ENCODE results near the gene ARL8B.
A peak's percentile ranks its signal among the peaks of the same experiment; 100 is the strongest.

ARL8B gene

GRCh38 chr3:5187156-5187919, 65.2 kb downstream of the ARL8B start, which contains the start of gene EDEM1:
TSS of gene EDEM1 (plus strand) at chr3:5187707. CDS start at chr3:5187806, 99 bp downstream.
- DNase-seq (ENCODE audit: low read depth): peak; percentile 93

DNA sequence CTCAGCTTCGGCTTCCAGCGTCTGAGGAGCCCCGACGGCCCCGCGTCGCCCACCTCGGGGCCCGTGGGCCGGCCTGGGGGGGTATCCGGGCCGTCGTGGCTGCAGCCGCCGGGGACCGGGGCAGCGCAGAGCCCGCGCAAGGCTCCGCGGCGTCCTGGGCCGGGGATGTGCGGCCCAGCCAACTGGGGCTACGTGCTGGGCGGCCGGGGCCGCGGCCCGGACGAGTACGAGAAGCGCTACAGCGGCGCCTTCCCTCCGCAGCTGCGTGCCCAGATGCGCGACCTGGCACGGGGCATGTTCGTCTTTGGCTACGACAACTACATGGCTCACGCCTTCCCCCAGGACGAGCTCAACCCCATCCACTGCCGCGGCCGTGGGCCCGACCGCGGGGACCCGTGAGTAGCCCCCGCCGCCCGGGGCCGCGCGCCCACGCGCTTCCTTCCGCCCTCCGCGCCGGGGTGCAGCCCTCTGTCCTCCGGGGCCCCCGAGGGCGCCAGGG, 65.9 kb downstream of the ARL8B start:
- DNase-seq (ENCODE audit: low read depth): no peak

GRCh38 chr3:5188419-5189221, 66.5 kb downstream of the ARL8B start:
- DNase-seq (ENCODE audit: low read depth): no peak

DNA sequence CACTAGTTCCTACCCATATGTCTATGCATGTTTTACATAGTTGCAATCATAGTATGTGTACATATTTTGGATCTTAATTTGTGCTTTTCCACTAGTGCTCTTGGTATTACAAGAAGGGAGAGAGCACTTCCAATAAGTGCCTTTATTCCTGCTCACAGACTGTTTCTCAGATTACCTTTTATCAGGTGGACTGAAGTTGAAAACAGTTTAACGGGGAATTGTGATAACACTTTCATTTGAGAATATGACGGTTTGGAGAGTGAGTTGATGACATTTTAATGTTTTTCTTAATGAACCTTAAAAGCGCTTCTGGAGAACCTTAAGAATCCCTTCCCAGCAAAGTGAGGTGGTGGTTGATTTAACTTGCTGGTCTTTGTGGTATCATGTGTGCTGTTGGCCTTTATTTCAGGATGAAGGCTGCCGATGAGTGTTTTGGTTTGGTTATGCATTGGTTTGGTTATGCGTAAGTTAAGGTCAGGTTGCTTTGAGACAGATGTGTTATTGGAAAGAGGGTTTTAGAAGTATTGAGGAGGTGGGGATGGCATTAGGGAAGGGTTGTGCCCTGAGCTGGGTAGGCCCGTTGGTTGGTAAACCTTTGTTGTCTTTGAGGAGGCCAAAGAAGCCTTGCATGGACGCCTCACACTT, 68.2 kb downstream of the ARL8B start:
- DNase-seq (ENCODE audit: low read depth): no peak

DNA sequence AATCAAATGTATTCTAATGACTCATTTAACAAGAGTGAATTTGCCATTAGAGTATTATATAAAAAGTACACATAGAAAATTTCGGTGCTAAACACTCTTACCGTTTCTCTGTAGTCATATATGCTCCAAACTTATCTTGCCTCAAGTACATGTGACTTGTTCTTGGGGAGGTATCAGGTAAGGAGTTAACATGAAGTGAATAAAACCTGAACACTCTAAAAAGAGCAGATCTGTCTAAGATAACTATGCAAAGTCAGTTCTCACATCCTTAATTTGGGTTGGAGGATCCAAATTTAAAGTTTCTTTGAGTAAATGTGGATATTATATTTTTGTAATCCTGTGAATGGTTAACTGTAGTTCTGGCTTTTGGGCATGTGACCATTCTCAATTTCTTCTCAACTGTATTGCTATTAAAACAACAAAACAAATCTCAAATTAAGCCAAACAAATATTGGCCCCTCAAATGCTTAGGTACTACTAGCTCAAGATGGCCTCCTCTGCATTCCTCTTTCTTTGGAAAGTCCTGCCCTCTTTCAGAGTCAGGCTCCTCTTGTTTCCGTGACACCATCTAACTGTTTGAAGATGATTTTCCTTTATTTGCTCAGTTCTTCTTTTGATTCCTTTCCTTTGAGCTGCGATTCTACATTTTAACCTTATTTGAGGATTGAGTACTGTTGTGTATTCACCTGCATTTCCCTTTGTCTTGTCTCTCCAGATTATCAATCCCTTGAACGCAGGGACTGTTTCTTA, 69.6 kb downstream of the ARL8B start:
- no peak for DNase-seq (ENCODE audit: low read depth)

GRCh38 chr3:5192571-5193365, 70.7 kb downstream of the ARL8B start:
- no peak for DNase-seq (ENCODE audit: low read depth)

- DNase-seq (ENCODE audit: low read depth): no peak
Measured at GRCh38 chr3:5194341-5194740, 72.2 kb downstream of the ARL8B start.

- no peak for DNase-seq (ENCODE audit: low read depth)
Measured at GRCh38 chr3:5194801-5195509, 72.9 kb downstream of the ARL8B start.

GRCh38 chr3:5195605-5196004, 73.5 kb downstream of the ARL8B start:
- no peak for DNase-seq (ENCODE audit: low read depth)

DNA sequence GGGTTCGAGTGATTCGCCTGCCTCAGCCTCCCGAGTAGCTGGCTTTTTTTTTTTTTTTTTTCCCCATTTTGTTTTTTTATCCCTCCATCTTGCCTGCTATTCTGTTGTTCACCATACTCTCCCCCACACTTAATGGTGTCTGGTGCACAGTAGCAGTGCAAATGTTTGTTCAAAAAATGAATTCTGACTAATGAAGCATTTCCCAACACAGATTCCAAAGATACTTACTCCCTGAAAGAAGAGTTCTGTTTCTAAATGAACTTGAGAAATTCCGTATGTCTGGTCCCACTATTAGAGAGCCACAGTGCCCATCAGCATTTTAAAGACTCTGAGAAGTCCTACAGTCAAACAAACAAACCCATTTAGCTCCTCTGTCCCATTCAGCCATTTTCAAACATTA, 74.9 kb downstream of the ARL8B start:
- DNase-seq (ENCODE audit: low read depth): no peak

GRCh38 chr3:5197470-5198312, 75.6 kb downstream of the ARL8B start:
- no peak for DNase-seq (ENCODE audit: low read depth)

GRCh38 chr3:5198313-5198677, 76.2 kb downstream of the ARL8B start:
- DNase-seq (ENCODE audit: low read depth): no peak

DNA sequence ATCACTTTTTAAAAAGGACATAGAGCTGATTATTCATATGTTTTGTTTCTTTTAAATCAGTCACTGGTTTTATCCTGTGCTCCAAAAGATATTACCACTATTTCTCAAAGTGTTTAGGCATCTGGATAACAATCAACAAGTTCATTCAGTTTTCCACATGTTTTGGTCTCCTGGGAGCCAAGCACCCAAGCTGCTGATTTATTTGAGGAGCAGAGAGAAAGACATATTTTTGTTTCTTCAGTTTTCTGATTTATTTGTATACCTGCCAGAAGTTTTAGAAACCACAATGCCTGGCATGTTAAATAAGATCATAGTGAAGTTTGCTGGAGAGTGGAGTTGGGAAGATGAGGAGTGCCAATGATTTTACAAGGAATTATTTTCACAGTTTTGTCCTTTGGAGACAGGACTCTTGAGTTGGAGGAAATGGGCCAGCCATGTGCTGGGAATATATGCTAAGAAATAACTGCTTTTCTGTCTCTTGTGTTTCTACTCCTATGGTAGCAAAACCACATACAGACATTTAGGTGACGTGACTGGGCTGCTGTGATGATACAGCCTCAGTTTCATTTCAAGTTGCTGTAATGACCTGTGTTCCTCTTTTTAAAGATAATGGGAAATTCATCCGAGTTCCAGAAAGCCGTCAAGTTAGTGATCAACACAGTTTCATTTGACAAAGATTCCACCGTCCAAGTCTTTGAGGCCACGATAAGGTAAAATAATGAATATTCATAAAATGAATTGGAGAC, 77.1 kb downstream of the ARL8B start:
- DNase-seq (ENCODE audit: low read depth): no peak

DNA sequence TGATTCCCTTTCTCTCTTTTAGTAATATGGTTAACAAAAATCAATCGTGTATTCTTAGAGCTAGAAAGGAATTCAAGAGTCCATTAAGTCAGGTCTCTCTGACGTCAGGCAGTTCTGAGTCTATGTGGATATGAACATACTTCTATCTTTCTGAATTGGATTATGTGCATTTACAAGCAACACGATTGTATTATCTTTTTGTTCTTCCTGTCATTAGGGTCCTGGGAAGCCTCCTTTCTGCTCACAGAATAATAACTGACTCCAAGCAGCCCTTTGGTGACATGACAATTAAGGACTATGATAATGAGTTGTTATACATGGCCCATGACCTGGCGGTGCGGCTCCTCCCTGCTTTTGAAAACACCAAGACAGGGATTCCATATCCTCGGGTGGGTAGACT, 79.4 kb downstream of the ARL8B start:
- no peak for DNase-seq (ENCODE audit: low read depth)

DNA sequence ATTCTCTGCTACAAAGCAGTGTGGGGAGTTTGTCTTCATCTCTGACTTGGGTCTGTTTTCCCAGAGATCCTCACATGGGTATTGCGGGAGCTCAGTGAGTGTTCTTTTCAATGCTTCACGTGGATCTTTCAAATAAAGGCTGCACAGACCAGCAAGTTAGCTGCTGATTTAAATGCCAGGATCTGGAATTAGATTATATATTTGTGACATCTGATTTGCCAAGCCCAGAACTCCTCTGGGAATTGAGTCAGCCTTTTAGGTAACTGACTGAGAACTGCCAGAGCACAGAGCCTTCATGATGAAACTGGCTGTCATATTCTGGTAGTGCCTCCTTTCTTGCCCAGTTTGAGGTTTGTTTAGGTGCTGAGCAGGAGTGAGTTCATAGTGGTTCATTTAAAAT, 80.1 kb downstream of the ARL8B start:
- DNase-seq (ENCODE audit: low read depth): no peak

- no peak for DNase-seq (ENCODE audit: low read depth)
Measured at GRCh38 chr3:5205165-5205941, 83.3 kb downstream of the ARL8B start.

- no peak for DNase-seq (ENCODE audit: low read depth)
Measured at GRCh38 chr3:5210926-5211325, 88.8 kb downstream of the ARL8B start.

All from stimulated activated CD8-positive, alpha-beta memory T cell treated with anti-CD3 and anti-CD28 coated beads, Interleukin-7, amount 100 ng/mL, for 24 hours (primary cell).